Neutrophil (primary cell): Measurements from ENCODE around the gene CDX2.

Source experiments
- H3K27ac ChIP-seq: fragments of 200-600 bp; sonication (generic); 2 replicates; pipeline ENCODE4 v1.5.1; 2016; ENCODE audit warnings: mild to moderate bottlenecking, moderate library complexity
- H3K27me3 ChIP-seq: fragments of 200-600 bp; sonication (generic); 2 replicates; pipeline ENCODE4 v1.6.0; 2016; ENCODE audit warnings: mild to moderate bottlenecking
- H3K36me3 ChIP-seq: fragments of 200-600 bp; sonication (generic); 2 replicates; pipeline ENCODE4 v1.5.1; 2017
- H3K4me1 ChIP-seq, 2 experiments: fragments of 200-600 bp in 1 of 2; sonication (generic) in 1 of 2; 1 replicate in 1 of 2; 2 replicates in 1 of 2; pipeline versions ENCODE4 v1.5.1 to v1.6.1; 2013 to 2016; ENCODE audit warnings: low read depth in 1 of 2, low read length in 1 of 2, mild to moderate bottlenecking in 1 of 2, moderate library complexity in 1 of 2; ENCODE audit not compliant: control insufficient read depth in 1 of 2, insufficient read depth in 1 of 2
- H3K4me3 ChIP-seq, 2 experiments: fragments of 200-600 bp in 1 of 2; sonication (generic) in 1 of 2; 1 replicate in 1 of 2; 2 replicates in 1 of 2; pipeline ENCODE4 v1.5.1; 2013 to 2016; ENCODE audit warnings: low read depth in 1 of 2, low read length in 1 of 2, mild to moderate bottlenecking in 1 of 2, moderate library complexity in 1 of 2
- H3K9me3 ChIP-seq: fragments of 200-600 bp; sonication (generic); 2 replicates; pipeline ENCODE4 v1.5.1; 2016
- TF ChIP-seq, protein P1 (sequence below): fragments of 200-600 bp; sonication (generic); IDR thresholded peaks from 2 replicates; pipeline ENCODE4 v1.5.1; 2016; ENCODE audit warnings: antibody characterized with exemption

CDX2 gene

GRCh38 chr13:27977476-27978300, 8.6 kb upstream of the CDX2 start:
- no peak overlapping the region for H3K4me3 ChIP-seq
- H3K9me3 ChIP-seq = no peaks in the 10 kb centered on the region
- no peaks in the 10 kb centered on the region for H3K36me3 ChIP-seq
- H3K27ac ChIP-seq = no peak overlapping the region
- H3K4me1 ChIP-seq = peaks cover 6 to 13% of the 10 kb centered on the region in 2 experiments
- TF ChIP-seq, protein P1, sequence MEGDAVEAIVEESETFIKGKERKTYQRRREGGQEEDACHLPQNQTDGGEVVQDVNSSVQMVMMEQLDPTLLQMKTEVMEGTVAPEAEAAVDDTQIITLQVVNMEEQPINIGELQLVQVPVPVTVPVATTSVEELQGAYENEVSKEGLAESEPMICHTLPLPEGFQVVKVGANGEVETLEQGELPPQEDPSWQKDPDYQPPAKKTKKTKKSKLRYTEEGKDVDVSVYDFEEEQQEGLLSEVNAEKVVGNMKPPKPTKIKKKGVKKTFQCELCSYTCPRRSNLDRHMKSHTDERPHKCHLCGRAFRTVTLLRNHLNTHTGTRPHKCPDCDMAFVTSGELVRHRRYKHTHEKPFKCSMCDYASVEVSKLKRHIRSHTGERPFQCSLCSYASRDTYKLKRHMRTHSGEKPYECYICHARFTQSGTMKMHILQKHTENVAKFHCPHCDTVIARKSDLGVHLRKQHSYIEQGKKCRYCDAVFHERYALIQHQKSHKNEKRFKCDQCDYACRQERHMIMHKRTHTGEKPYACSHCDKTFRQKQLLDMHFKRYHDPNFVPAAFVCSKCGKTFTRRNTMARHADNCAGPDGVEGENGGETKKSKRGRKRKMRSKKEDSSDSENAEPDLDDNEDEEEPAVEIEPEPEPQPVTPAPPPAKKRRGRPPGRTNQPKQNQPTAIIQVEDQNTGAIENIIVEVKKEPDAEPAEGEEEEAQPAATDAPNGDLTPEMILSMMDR = no peak
- H3K27me3 ChIP-seq = peaks cover 100% of the 10 kb centered on the region

- Histone ChIP-seq H3K4me3 (no peak overlapping the region), H3K27me3 (peaks cover 100% of the 10 kb centered on the region), H3K9me3 (no peaks in the 10 kb centered on the region), H3K36me3 (no peaks in the 10 kb centered on the region), H3K27ac (no peak overlapping the region), H3K4me1 (peaks cover 6 to 13% of the 10 kb centered on the region in 2 experiments)
- TF ChIP-seq, protein P1 = no peak
These were observed 7.4 kb upstream of the CDX2 start for GRCh38 chr13:27976362-27977091.

DNA sequence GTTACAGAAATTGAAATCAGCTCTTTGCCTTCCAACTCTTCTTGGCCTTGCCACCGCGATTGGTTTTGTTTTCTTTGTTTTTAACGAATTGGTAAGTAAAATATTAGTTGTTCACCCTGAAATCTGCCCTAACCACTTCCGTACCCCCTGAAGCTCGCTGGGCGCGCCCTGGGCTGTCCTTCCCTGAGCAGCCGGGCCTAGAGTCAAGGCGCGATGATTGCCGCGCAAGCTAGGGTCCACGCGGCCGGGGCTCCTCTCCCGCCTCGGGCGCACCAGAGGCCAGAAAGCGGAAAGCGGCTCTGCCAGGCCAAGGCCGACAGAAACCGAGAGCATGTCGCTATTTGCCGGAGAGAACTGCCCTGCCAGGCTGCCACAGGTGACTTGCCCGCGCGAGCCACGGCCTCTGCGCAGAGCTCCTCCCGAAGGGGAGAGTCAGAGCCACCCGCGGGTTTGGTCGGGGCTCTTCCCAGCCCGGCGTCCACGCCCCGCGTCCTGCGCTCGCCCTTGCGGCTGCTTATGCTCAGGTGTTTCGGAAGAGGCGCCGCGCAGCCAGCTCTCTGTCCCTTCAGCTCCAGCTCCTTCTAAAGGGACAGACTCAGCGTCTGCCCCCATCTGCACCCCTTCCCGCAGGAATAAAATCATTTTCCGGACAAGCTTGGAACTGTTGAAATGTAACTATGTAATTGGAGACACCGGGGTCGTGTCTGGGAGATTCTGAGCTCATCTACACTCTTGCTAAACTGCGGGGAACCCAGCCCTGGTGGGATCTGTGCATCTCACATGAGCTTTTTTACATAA, 6.6 kb upstream of the CDX2 start:
- Histone ChIP-seq H3K9me3 (no peaks in the 10 kb centered on the region), H3K27ac (no peak overlapping the region), H3K36me3 (no peaks in the 10 kb centered on the region), H3K27me3 (peaks cover 100% of the 10 kb centered on the region), H3K4me1 (peaks cover 6 to 16% of the 10 kb centered on the region in 2 experiments), H3K4me3 (no peak overlapping the region)
- TF ChIP-seq, protein P1 = no peak

DNA sequence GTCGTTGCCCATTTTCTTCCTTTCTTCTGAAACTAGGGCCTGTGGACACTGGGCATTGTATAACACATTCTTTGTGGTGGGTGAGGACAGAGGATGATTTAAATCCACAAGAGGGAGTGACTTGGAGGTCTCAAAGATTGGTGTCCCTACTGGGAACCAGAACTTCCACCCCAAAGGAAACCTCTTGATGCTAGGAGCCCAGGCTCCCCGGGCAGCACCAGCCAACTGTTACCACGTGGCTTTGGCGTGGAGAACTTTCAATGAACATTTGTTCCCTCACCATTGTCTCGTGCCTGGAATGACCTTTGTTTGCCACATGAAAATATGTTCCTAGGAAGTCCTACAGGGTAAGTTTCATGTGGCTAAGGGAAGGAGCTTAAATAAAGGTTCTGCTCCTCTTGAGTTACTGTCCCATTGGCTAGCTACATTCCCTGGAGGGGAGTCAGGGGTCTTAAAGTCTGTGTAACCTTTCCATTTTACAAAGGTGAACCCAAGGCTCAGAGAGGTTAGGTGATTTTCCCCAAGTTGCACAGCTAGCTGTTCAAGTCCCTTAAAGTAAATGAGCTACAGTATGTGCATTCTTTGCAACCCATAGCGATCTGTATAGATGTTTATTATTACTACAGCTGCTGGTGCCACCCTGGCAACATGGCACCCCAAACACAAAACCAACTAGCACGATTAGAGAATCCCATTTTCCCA, 5.0 kb upstream of the CDX2 start:
- TF ChIP-seq, protein P1 = no peak
- peaks cover 0 to 11% of the 10 kb centered on the region in 2 experiments for H3K4me1 ChIP-seq
- H3K9me3 ChIP-seq = no peaks in the 10 kb centered on the region
- no peaks in the 10 kb centered on the region for H3K36me3 ChIP-seq
- H3K27me3 ChIP-seq = peaks cover 100% of the 10 kb centered on the region
- H3K27ac ChIP-seq = no peak overlapping the region
- no peak overlapping the region for H3K4me3 ChIP-seq

DNA sequence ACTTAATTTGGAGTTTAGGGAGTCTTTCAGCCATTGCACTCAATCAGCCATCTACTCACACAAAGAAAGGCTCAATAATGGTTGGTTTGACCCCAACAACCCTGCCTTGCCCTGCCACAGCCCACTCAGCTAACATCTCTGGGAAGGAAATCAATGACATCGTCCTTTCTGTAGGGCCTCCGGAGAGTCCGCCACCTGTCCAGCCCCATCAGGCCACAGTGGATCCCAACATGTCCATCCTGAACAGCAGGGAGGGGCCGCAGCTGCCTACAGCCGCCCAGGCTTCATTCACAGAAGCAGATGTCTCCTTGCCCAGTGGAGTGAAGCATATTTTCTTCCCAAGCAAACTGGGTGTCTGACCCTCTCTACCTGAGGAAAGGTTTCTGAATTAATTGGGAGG, 4.2 kb upstream of the CDX2 start:
- H3K36me3 ChIP-seq = no peaks in the 10 kb centered on the region
- no peak overlapping the region for H3K4me3 ChIP-seq
- H3K27ac ChIP-seq = no peak overlapping the region
- TF ChIP-seq, protein P1 = no peak
- H3K27me3 ChIP-seq = peaks cover 100% of the 10 kb centered on the region
- H3K4me1 ChIP-seq = peaks cover 2 to 9% of the 10 kb centered on the region in 2 experiments
- H3K9me3 ChIP-seq = no peaks in the 10 kb centered on the region
